Breast epithelium (tissue), 3 donors: Measurements from ENCODE around the gene DDO.

ENCODE experiments used
- POLR2A ChIP-seq: fragments of 450-650 bp; IDR thresholded peaks from one replicate; pipeline ENCODE4 v1.6.1; 2016; ENCODE audit warnings: antibody characterized with exemption, mild to moderate bottlenecking, moderate library complexity
- POLR2AphosphoS5 ChIP-seq, 3 donors: sonication (generic); formaldehyde crosslinking; IDR thresholded peaks; one replicate each; pipeline ENCODE4 v1.6.1; 2017; ENCODE audit warnings: antibody characterized with exemption in 3 of 3
- TF ChIP-seq, protein P1 (sequence below), 3 donors: fragments of 450-650 bp; IDR thresholded peaks; one replicate each; pipeline ENCODE4 v1.5.1; 2016 to 2017; ENCODE audit warnings: antibody characterized with exemption in 3 of 3, mild to moderate bottlenecking in 3 of 3, moderate library complexity in 3 of 3

DNA sequence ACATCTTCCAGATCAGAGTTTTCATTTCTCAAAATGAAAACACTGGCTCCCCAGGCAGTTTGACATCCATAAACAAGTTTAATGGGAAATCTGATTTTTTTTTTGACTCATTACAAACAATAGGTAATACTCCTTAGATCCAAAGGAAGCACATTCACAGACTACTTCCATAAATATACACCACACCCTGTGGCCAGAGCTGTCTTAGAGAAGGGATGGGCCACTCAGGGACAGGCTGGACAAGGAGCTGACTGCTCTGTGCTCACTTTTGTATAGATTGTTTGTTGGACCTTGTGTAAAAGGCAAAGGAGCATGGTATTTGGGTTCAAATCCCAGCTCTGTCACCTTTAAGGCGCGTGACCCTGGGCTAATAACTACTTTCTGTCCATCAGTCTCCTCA is 12.8 kb upstream of the DDO start:
- no peak for TF ChIP-seq POLR2A
- no peak for TF ChIP-seq POLR2AphosphoS5 (IDR thresholded peaks at IDR 0.05)
- TF ChIP-seq, protein P1, sequence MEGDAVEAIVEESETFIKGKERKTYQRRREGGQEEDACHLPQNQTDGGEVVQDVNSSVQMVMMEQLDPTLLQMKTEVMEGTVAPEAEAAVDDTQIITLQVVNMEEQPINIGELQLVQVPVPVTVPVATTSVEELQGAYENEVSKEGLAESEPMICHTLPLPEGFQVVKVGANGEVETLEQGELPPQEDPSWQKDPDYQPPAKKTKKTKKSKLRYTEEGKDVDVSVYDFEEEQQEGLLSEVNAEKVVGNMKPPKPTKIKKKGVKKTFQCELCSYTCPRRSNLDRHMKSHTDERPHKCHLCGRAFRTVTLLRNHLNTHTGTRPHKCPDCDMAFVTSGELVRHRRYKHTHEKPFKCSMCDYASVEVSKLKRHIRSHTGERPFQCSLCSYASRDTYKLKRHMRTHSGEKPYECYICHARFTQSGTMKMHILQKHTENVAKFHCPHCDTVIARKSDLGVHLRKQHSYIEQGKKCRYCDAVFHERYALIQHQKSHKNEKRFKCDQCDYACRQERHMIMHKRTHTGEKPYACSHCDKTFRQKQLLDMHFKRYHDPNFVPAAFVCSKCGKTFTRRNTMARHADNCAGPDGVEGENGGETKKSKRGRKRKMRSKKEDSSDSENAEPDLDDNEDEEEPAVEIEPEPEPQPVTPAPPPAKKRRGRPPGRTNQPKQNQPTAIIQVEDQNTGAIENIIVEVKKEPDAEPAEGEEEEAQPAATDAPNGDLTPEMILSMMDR (IDR thresholded peaks at IDR 0.05): no peak
